BLaER1 (cell line): Measurements from ENCODE around the gene ZNF217.
"Not testable (repeated sequence)": the region's sequence is repeated elsewhere in the genome, so short reads cannot be mapped to it uniquely, and the experiment has no call there.

ENCODE experiments used
- H3K27ac ChIP-seq: shearing (Covaris generic); formaldehyde crosslinking; 2 replicates; pipeline ENCODE4 v1.8.1; 2022
- H3K27me3 ChIP-seq: shearing (Covaris generic); formaldehyde crosslinking; 2 replicates; pipeline ENCODE4 v1.8.1; 2022
- H3K36me3 ChIP-seq: shearing (Covaris generic); formaldehyde crosslinking; 2 replicates; pipeline ENCODE4 v1.8.1; 2022
- H3K4me1 ChIP-seq: shearing (Covaris generic); formaldehyde crosslinking; 2 replicates; pipeline ENCODE4 v1.8.1; 2022
- H3K4me2 ChIP-seq: shearing (Covaris generic); formaldehyde crosslinking; 2 replicates; pipeline ENCODE4 v1.8.1; 2022
- H3K4me3 ChIP-seq: shearing (Covaris generic); formaldehyde crosslinking; 2 replicates; pipeline ENCODE4 v1.8.1; 2022
- H3K9ac ChIP-seq: shearing (Covaris generic); formaldehyde crosslinking; 2 replicates; pipeline ENCODE4 v1.8.1; 2022
- H3K9me3 ChIP-seq: shearing (Covaris generic); formaldehyde crosslinking; 2 replicates; pipeline ENCODE4 v1.8.1; 2022
- H4K20me1 ChIP-seq: shearing (Covaris generic); formaldehyde crosslinking; 2 replicates; pipeline ENCODE4 v1.8.1; 2022
- Cebpa-rat ChIP-seq: shearing (Covaris generic); IDR thresholded peaks from 2 replicates; pipeline ENCODE4 v1.8.1; 2022

ZNF217 gene

GRCh38 chr20:53608456-53609452 is 15.1 kb upstream of the ZNF217 start:
- Histone ChIP-seq H3K36me3 (no peaks in the 10 kb centered on the region), H3K4me2 (peak overlapping the region; percentile 74), H3K27ac (peak overlapping the region; percentile 90), H3K27me3 (no peaks in the 10 kb centered on the region), H3K4me3 (peak overlapping the region; percentile 60), H3K9me3 (peaks cover 10% of the 10 kb centered on the region; the same call in 1 of the 2 replicates), H3K4me1 (peaks cover 38% of the 10 kb centered on the region), H4K20me1 (no peaks in the 10 kb centered on the region), H3K9ac (peak overlapping the region; percentile 76)
- TF ChIP-seq Cebpa-rat, result no peak

GRCh38 chr20:53608071-53608455 is 14.4 kb upstream of the ZNF217 start:
- H3K27ac ChIP-seq, result peak overlapping the region; percentile 90; the same call in 1 of the 2 replicates
- no peaks in the 10 kb centered on the region for H4K20me1 ChIP-seq
- H3K27me3 ChIP-seq, result no peaks in the 10 kb centered on the region
- no peaks in the 10 kb centered on the region for H3K36me3 ChIP-seq
- H3K9ac ChIP-seq, result no peak overlapping the region
- H3K4me2 ChIP-seq, result peak overlapping the region; percentile 74; the same call in 1 of the 2 replicates
- H3K4me3 ChIP-seq, result 0 out of 2 replicates have a peak overlapping the region, but pooled peaks have one; percentile 60
- H3K4me1 ChIP-seq, result peaks cover 38% of the 10 kb centered on the region
- TF ChIP-seq Cebpa-rat, result no peak
- H3K9me3 ChIP-seq, result peaks cover 10% of the 10 kb centered on the region; the same call in 1 of the 2 replicates

- H3K4me3 ChIP-seq, result no peak overlapping the region
- H3K4me1 ChIP-seq, result peaks cover 32% of the 10 kb centered on the region
- no peak for TF ChIP-seq Cebpa-rat
- peaks cover 10% of the 10 kb centered on the region; the same call in 1 of the 2 replicates for H3K9me3 ChIP-seq
- H3K4me2 ChIP-seq, result no peak overlapping the region
- no peak overlapping the region for H3K27ac ChIP-seq
- no peak overlapping the region for H3K9ac ChIP-seq
- no peaks in the 10 kb centered on the region for H3K27me3 ChIP-seq
- H3K36me3 ChIP-seq, result no peaks in the 10 kb centered on the region
- no peaks in the 10 kb centered on the region for H4K20me1 ChIP-seq
These were observed 12.8 kb upstream of the ZNF217 start for GRCh38 chr20:53606364-53606985.

DNA sequence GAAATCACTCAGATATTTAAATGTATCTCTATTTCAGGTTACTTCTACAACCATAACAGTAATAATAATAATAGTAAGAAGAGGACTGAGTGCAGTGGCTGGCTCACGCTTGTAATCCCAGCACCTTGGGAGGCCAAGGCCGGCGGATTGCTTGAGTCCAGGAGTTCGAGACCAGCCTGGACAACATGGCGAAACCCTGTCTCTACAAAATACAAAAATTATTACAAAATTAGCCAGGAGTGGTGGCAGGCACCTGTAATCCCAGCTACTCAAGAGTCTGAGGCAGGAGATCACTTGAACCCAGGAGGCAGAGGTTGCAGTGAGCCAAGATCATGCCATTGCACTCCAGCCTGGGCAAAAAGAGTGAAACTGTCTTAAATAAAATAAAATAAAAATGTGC is 11.8 kb upstream of the ZNF217 start:
- H3K36me3 ChIP-seq, H3K4me2 ChIP-seq, H4K20me1 ChIP-seq, H3K27ac ChIP-seq, H3K9ac ChIP-seq, H3K4me3 ChIP-seq, H3K27me3 ChIP-seq, H3K9me3 ChIP-seq: not testable (repeated sequence)
- H3K4me1 ChIP-seq, result peaks cover 21% of the 10 kb centered on the region

- H3K27ac ChIP-seq, H3K36me3 ChIP-seq, H3K4me2 ChIP-seq, H3K4me3 ChIP-seq, H3K27me3 ChIP-seq, H3K9me3 ChIP-seq, H3K9ac ChIP-seq, H4K20me1 ChIP-seq: not testable (repeated sequence)
- peaks cover 16% of the 10 kb centered on the region for H3K4me1 ChIP-seq
These were observed 11.2 kb upstream of the ZNF217 start for GRCh38 chr20:53604846-53605245.

- H3K9ac ChIP-seq, result no peak overlapping the region
- H3K27ac ChIP-seq, result no peak overlapping the region
- no peaks in the 10 kb centered on the region for H3K36me3 ChIP-seq
- H4K20me1 ChIP-seq, result no peaks in the 10 kb centered on the region
- H3K4me1 ChIP-seq, result peaks cover 9% of the 10 kb centered on the region
- no peak overlapping the region for H3K4me3 ChIP-seq
- no peaks in the 10 kb centered on the region for H3K9me3 ChIP-seq
- H3K27me3 ChIP-seq, result no peaks in the 10 kb centered on the region
- H3K4me2 ChIP-seq, result no peak overlapping the region
- TF ChIP-seq Cebpa-rat, result no peak
These were observed 9.0 kb upstream of the ZNF217 start for GRCh38 chr20:53602661-53603060.

- Histone ChIP-seq H3K36me3 (no peaks in the 10 kb centered on the region), H3K27ac (no peak overlapping the region), H3K9ac (no peak overlapping the region), H3K27me3 (no peaks in the 10 kb centered on the region), H4K20me1 (no peaks in the 10 kb centered on the region), H3K4me2 (no peak overlapping the region), H3K4me1 (peaks cover 32% of the 10 kb centered on the region), H3K4me3 (no peak overlapping the region), H3K9me3 (no peaks in the 10 kb centered on the region)
- no peak for TF ChIP-seq Cebpa-rat
These were observed 6.4 kb upstream of the ZNF217 start for GRCh38 chr20:53599910-53600632.

- Histone ChIP-seq H3K9ac (no peak overlapping the region), H3K4me1 (peaks cover 32% of the 10 kb centered on the region), H3K9me3 (no peaks in the 10 kb centered on the region), H3K36me3 (no peaks in the 10 kb centered on the region), H3K27me3 (no peaks in the 10 kb centered on the region), H3K4me2 (no peak overlapping the region), H4K20me1 (no peaks in the 10 kb centered on the region), H3K4me3 (no peak overlapping the region), H3K27ac (no peak overlapping the region)
- no peak for TF ChIP-seq Cebpa-rat
These were observed 5.7 kb upstream of the ZNF217 start for GRCh38 chr20:53599378-53599777.

DNA sequence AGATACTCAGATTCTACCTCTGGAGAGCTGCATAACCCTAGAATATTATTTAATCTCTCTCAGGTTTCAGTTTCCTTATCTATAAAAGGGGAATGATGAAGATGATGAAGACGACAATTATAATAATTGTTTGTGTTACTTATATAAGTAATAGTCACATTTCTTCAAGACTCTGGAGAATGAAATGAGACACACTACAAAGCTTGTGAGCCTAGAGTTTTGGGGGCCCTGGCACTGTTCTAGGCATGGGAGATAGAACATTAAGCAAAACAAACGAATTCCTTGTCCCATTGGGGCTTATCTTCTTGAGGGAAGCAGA is 5.4 kb upstream of the ZNF217 start:
- no peaks in the 10 kb centered on the region for H4K20me1 ChIP-seq
- no peak overlapping the region for H3K9ac ChIP-seq
- peaks cover 32% of the 10 kb centered on the region for H3K4me1 ChIP-seq
- no peaks in the 10 kb centered on the region for H3K36me3 ChIP-seq
- H3K27me3 ChIP-seq, result no peaks in the 10 kb centered on the region
- TF ChIP-seq Cebpa-rat, result no peak
- no peak overlapping the region for H3K4me2 ChIP-seq
- no peak overlapping the region for H3K27ac ChIP-seq
- H3K4me3 ChIP-seq, result no peak overlapping the region
- H3K9me3 ChIP-seq, result no peaks in the 10 kb centered on the region
